RWPE2 (cell line): ENCODE results near the gene HAUS3.

Source experiments
- ATAC-seq: fragments of 200-7000 bp; cut with Tn5 transposase; 3 replicates; pipeline ENCODE4 v1.9.1; 2021; ENCODE audit warnings: low read depth
- DNase-seq: peaks from one replicate; pipeline ENCODE4 v3.0.0-alpha.2; 2020; ENCODE audit warnings: low spot score
- H3K27ac ChIP-seq: fragments of 450-650 bp; 2 replicates; pipeline ENCODE4 v1.5.1; 2017; ENCODE audit warnings: mild to moderate bottlenecking; ENCODE audit not compliant: poor library complexity, severe bottlenecking
- H3K27me3 ChIP-seq: fragments of 250-450 bp; sonication (Bioruptor Pico); 2 replicates; pipeline ENCODE4 v1.5.1; 2021; ENCODE audit warnings: mild to moderate bottlenecking, moderate library complexity; ENCODE audit not compliant: insufficient read depth, poor library complexity, severe bottlenecking
- H3K36me3 ChIP-seq: fragments of 250-450 bp; sonication (Bioruptor Pico); 2 replicates; pipeline ENCODE4 v1.5.1; 2020; ENCODE audit warnings: low read depth, mild to moderate bottlenecking, moderate library complexity
- H3K4me1 ChIP-seq: fragments of 250-450 bp; sonication (Bioruptor Pico); 2 replicates; pipeline ENCODE4 v1.5.1; 2021; ENCODE audit warnings: mild to moderate bottlenecking, moderate library complexity; ENCODE audit not compliant: insufficient read depth, poor library complexity, severe bottlenecking
- H3K4me3 ChIP-seq: fragments of 250-450 bp; sonication (Bioruptor Pico); 2 replicates; pipeline ENCODE4 v1.5.1; 2021; ENCODE audit warnings: mild to moderate bottlenecking, moderate library complexity; ENCODE audit not compliant: severe bottlenecking
- H3K9me3 ChIP-seq: fragments of 250-450 bp; sonication (Bioruptor Pico); 2 replicates; pipeline ENCODE4 v1.5.1; 2021; ENCODE audit warnings: mild to moderate bottlenecking, moderate library complexity; ENCODE audit not compliant: severe bottlenecking
- TF ChIP-seq, protein P1 (sequence below): fragments of 450-650 bp; IDR thresholded peaks from one replicate; pipeline ENCODE4 v1.5.1; 2017; ENCODE audit warnings: mild to moderate bottlenecking, moderate library complexity; ENCODE audit not compliant: poor library complexity, severe bottlenecking

HAUS3 gene

DNA sequence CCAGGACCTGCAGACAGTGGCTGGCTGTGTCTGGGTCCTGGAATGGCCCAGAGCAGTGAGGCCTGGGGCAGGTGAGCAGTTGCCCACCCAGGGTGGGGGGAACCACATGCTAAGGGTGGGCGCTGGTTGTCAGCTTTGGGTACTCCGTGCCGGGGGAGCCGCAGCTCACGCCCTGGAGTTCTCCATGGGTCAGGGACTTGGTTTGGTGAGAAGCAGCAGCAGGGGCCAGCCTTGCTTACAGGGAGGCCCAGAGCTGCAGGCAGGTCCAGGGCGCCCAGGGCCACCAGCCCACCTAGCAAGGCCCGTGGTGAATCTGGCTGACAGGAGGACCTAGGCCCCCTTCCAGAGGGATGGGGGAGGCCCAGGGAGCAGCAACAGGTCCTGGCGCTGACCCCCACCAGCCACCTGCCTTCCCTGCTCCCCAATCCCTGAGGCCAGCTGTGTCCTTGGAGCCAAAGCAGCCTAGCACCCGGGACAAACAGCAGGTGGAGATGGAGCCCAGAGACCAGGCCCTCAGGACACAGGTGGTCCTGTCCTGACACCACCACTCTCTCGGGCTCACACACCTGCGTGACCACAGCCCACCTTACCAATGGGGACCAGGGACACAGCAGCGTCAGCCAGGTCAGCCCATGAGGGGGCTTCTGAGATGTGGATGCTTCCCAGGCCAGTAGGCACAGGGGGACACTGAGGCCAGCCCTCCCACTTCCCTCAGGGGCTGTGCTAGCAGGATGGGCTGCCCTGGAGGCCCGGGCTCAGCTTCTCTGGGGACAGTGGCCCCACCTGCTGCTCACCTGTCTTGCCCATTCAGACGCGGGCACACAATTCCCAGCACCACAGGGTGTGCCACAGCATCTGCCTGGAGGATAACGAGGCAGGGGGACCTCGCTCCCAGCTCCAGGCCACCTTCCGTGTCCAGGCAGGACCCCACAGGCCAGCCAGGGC, 16.4 kb upstream of the HAUS3 start:
- no peaks in the 10 kb centered on the region for H3K9me3 ChIP-seq
- H3K36me3 ChIP-seq: peaks cover 27% of the 10 kb centered on the region
- ATAC-seq (no peak), DNase-seq (peak; percentile 60)
- peak overlapping the region; percentile 56 for H3K27ac ChIP-seq
- TF ChIP-seq, protein P1, sequence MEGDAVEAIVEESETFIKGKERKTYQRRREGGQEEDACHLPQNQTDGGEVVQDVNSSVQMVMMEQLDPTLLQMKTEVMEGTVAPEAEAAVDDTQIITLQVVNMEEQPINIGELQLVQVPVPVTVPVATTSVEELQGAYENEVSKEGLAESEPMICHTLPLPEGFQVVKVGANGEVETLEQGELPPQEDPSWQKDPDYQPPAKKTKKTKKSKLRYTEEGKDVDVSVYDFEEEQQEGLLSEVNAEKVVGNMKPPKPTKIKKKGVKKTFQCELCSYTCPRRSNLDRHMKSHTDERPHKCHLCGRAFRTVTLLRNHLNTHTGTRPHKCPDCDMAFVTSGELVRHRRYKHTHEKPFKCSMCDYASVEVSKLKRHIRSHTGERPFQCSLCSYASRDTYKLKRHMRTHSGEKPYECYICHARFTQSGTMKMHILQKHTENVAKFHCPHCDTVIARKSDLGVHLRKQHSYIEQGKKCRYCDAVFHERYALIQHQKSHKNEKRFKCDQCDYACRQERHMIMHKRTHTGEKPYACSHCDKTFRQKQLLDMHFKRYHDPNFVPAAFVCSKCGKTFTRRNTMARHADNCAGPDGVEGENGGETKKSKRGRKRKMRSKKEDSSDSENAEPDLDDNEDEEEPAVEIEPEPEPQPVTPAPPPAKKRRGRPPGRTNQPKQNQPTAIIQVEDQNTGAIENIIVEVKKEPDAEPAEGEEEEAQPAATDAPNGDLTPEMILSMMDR: no peak
- no peaks in the 10 kb centered on the region for H3K27me3 ChIP-seq
- H3K4me3 ChIP-seq: no peak overlapping the region
- H3K4me1 ChIP-seq: peaks cover 15% of the 10 kb centered on the region

DNA sequence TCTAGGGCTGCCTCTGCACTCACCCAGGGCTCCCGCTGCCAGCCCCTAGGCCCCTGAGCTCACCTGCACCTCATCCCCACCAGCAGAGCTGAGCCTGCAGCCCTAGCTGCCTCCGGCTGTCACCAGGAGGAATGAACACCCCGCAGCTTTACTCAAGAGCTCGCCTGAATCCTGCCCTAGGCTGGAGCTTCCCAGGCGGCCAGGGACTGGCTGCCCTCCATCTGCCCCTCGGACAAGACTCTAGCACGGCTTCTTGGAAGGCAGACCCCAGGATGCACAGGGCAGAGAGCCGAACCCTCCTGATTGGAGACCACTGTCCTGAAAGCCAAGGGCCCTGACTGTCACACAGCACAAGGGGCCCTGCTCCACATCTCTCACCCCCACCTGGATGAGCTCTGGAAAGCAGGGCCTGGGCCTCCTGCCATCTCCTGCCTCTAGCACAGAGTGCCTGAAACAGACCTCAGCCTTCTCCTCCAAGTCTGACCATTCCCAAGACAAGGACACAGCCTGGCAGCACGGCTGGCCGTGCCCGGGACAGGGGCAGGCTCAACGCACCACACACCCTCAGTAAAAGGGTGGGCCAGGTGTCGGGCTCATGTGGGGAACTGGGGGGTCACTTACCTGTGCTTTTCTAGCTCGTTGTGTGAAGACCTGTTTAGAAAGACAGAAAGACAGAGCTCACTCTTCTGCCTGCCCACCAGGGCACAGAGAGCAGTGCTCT, 15.6 kb upstream of the HAUS3 start:
- Histone ChIP-seq H3K4me1 (peaks cover 15% of the 10 kb centered on the region), H3K9me3 (no peaks in the 10 kb centered on the region)
- ATAC-seq: no peak

DNA sequence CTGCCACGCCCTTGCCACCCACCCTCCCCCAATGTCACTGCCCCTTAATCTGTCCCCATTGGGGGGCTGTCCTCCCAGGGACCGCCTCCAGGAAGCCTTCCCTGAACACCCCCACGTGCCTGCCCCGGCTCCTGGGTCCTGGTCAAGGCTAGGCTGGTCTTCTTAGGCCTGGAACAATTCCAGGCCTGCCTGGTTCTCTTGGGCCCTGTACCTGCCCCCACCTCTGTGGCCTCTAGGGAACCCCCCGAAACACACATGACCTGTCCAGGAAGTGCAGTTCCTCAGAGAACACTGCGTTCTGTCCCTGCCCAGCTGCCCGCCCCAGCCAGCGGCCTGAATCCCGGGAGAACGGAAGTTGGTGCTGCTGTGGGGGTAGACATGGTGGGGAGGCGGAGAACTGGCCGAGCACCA, 14.9 kb upstream of the HAUS3 start:
- H3K27ac ChIP-seq: peak overlapping the region; percentile 56

More for the DNA sequence above, 15.6 kb upstream of the HAUS3 start:
- H3K36me3 ChIP-seq: peaks cover 27% of the 10 kb centered on the region
- DNase-seq: peak; percentile 50
- TF ChIP-seq, protein P1: no peak
- no peaks in the 10 kb centered on the region for H3K27me3 ChIP-seq
- H3K4me3 ChIP-seq: no peak overlapping the region
- peak overlapping the region; percentile 56 for H3K27ac ChIP-seq

GRCh38 chr4:2256156-2256731, 14.3 kb upstream of the HAUS3 start:
- H3K9me3 ChIP-seq: no peaks in the 10 kb centered on the region
- H3K27ac ChIP-seq: peak overlapping the region; percentile 56
- no peaks in the 10 kb centered on the region for H3K27me3 ChIP-seq
- H3K4me3 ChIP-seq: no peak overlapping the region
- peaks cover 27% of the 10 kb centered on the region for H3K36me3 ChIP-seq
- ATAC-seq (no peak), DNase-seq (peak; percentile 58)
- H3K4me1 ChIP-seq: peaks cover 15% of the 10 kb centered on the region
- TF ChIP-seq, protein P1: no peak

More for the DNA sequence above, 14.9 kb upstream of the HAUS3 start:
- H3K27me3 ChIP-seq: no peaks in the 10 kb centered on the region
- no peaks in the 10 kb centered on the region for H3K9me3 ChIP-seq
- peaks cover 15% of the 10 kb centered on the region for H3K4me1 ChIP-seq
- H3K36me3 ChIP-seq: peaks cover 27% of the 10 kb centered on the region
- TF ChIP-seq, protein P1: no peak
- no peak overlapping the region for H3K4me3 ChIP-seq
- ATAC-seq (no peak), DNase-seq (no peak)
